DOHH2 (cell line): ENCODE data around the gene USH2A.

Experiments used
- CTCF ChIP-seq: fragments of 200-600 bp; sonication (generic); IDR thresholded peaks from one replicate; pipeline ENCODE4 v1.5.1; 2014; ENCODE audit warnings: antibody characterized with exemption, mild to moderate bottlenecking, low read depth, low read length; ENCODE audit not compliant: poor library complexity, severe bottlenecking
- EZH2phosphoT487 ChIP-seq: fragments of 200-600 bp; sonication (generic); IDR thresholded peaks from 2 replicates; pipeline ENCODE4 v1.6.1; 2017; ENCODE audit warnings: borderline replicate concordance, mild to moderate bottlenecking, antibody characterized with exemption, low read length, moderate library complexity, mixed read lengths

- TF ChIP-seq CTCF (no peak), EZH2phosphoT487 (no peak)
These were observed 39.0 kb upstream of the USH2A start for GRCh38 chr1:216462066-216462775.
